Measurements from ENCODE around the gene WT1.

The WT1 gene

GRCh38 chr11:32405592-32405991 is 29.7 kb downstream of the WT1 start:
- H3K4me3 ChIP-seq (ENCODE audit: low read depth, low read length), result no peak overlapping the region
- H3K27ac ChIP-seq, result no peak overlapping the region
- peaks cover 2% of the 10 kb centered on the region for H3K9me3 ChIP-seq (ENCODE audit: severe bottlenecking)
- H3K36me3 ChIP-seq, result no peaks in the 10 kb centered on the region
- TF ChIP-seq CTCF (IDR thresholded peaks at IDR 0.05; ENCODE audit: low read depth, low read length), result no peak
- peaks cover 35% of the 10 kb centered on the region for H3K27me3 ChIP-seq (ENCODE audit: insufficient read depth, low read depth, severe bottlenecking)
- no peak for DNase-seq

- H3K36me3 ChIP-seq, result no peaks in the 10 kb centered on the region
- no peak for TF ChIP-seq CTCF (IDR thresholded peaks at IDR 0.05; ENCODE audit: low read depth, low read length)
- no peak overlapping the region for H3K27ac ChIP-seq
- H3K4me3 ChIP-seq (ENCODE audit: low read depth, low read length), result no peak overlapping the region
- peaks cover 27% of the 10 kb centered on the region for H3K27me3 ChIP-seq (ENCODE audit: insufficient read depth, low read depth, severe bottlenecking)
- H3K9me3 ChIP-seq (ENCODE audit: severe bottlenecking), result peaks cover 5% of the 10 kb centered on the region
- DNase-seq, result no peak
Observed at GRCh38 chr11:32402836-32403235, 32.5 kb downstream of the WT1 start.

DNA sequence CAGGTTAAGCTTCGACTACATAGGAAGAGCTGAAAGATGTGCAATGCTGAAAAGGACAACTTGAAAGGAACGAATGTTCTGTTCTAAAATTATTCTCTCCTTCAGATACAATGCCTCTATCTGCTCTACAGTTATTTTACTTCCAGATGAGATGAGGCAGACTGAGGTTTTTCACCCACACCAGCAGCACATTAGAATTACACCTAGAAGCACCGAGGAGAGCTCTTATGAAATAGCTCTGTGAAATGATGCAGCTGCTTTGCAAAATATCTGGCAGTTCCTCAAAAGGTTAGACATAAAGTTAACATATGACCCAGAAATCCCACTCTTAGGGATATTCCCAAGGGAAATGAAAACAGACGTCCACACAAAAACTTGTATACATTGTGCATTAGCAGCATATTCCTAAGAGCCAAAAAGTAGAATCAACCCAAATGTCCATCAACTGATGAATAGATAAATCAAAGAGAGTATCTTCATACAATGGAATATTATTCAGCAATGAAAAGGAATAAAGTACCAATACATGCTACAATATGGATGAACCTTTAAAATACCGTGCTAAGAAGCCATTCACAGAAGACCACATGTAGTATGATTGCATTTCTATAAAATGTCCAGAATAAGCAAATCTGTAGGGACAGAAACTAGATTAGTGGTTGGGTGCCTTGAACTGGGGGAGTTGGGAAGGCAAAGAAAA is 34.5 kb downstream of the WT1 start:
- H3K9me3 ChIP-seq (ENCODE audit: severe bottlenecking), result peaks cover 5% of the 10 kb centered on the region
- H3K36me3 ChIP-seq, result no peaks in the 10 kb centered on the region
- H3K27me3 ChIP-seq (ENCODE audit: insufficient read depth, low read depth, severe bottlenecking), result peaks cover 39% of the 10 kb centered on the region
- H3K4me3 ChIP-seq (ENCODE audit: low read depth, low read length), result no peak overlapping the region
- no peak for TF ChIP-seq CTCF (IDR thresholded peaks at IDR 0.05; ENCODE audit: low read depth, low read length)
- DNase-seq, result no peak
- no peak overlapping the region for H3K27ac ChIP-seq

GRCh38 chr11:32400196-32400595 is 35.1 kb downstream of the WT1 start:
- Histone ChIP-seq H3K4me3 (ENCODE audit: low read depth, low read length) (no peak overlapping the region), H3K27me3 (ENCODE audit: insufficient read depth, low read depth, severe bottlenecking) (peaks cover 40% of the 10 kb centered on the region), H3K9me3 (ENCODE audit: severe bottlenecking) (peaks cover 5% of the 10 kb centered on the region), H3K36me3 (no peaks in the 10 kb centered on the region), H3K27ac (no peak overlapping the region)
- TF ChIP-seq CTCF (IDR thresholded peaks at IDR 0.05; ENCODE audit: low read depth, low read length), result no peak
- no peak for DNase-seq

DNA sequence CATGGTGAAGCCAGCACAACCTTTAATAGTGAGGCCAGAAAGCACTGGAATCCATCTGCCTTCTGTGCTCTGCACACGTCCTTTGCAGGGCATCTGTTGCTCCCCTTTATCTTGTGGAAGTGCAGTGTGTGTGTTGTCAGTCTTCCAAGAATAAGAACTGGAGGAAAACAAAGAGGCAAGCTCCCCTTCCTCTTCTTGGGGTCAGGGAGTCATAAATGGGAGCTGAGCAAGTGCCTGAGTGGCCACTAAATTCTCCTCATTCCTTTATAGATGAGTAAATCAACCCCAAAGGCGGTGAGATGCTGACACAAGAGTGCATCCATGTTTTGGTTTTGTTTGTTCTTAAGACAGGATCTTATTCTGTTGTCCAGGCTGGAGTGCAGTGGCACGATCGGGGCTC is 38.3 kb downstream of the WT1 start:
- no peak overlapping the region for H3K27ac ChIP-seq
- no peaks in the 10 kb centered on the region for H3K36me3 ChIP-seq
- TF ChIP-seq CTCF (IDR thresholded peaks at IDR 0.05; ENCODE audit: low read depth, low read length), result no peak

DNA sequence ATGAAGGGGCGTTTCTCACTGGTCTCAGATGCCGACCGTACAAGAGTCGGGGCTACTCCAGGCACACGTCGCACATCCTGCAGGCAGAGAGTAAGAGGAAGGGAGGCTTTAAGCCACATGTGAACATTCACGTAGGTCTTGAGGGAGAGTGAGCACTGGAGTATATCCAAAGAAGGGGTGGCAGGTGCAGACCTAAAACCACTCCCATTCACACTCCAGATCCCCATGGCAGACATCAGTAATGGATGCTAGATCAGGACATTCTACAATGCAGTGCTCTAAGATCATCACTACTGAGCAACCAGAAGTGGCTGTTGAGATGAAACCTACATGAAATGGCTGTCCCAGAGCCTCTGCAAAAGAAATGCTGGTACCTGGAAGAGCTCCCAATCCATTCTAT is 39.0 kb downstream of the WT1 start:
- no peak for DNase-seq

More for the DNA sequence above, 38.3 kb downstream of the WT1 start:
- H3K4me3 ChIP-seq (ENCODE audit: low read depth, low read length), result no peak overlapping the region
- peaks cover 41% of the 10 kb centered on the region for H3K27me3 ChIP-seq (ENCODE audit: insufficient read depth, low read depth, severe bottlenecking)
- DNase-seq, result no peak
- peaks cover 5% of the 10 kb centered on the region for H3K9me3 ChIP-seq (ENCODE audit: severe bottlenecking)

More for the DNA sequence above, 39.0 kb downstream of the WT1 start:
- Histone ChIP-seq H3K36me3 (no peaks in the 10 kb centered on the region), H3K27ac (no peak overlapping the region), H3K4me3 (ENCODE audit: low read depth, low read length) (no peak overlapping the region), H3K9me3 (ENCODE audit: severe bottlenecking) (peaks cover 5% of the 10 kb centered on the region), H3K27me3 (ENCODE audit: insufficient read depth, low read depth, severe bottlenecking) (peaks cover 48% of the 10 kb centered on the region)
- no peak for TF ChIP-seq CTCF (IDR thresholded peaks at IDR 0.05; ENCODE audit: low read depth, low read length)

Measured in WERI-Rb-1 (cell line).